ENCODE data around the gene VPS4A.

VPS4A gene

GRCh38 chr16:69368866-69369265 lies 57.7 kb downstream of the VPS4A start:
- no peak for DNase-seq

DNA sequence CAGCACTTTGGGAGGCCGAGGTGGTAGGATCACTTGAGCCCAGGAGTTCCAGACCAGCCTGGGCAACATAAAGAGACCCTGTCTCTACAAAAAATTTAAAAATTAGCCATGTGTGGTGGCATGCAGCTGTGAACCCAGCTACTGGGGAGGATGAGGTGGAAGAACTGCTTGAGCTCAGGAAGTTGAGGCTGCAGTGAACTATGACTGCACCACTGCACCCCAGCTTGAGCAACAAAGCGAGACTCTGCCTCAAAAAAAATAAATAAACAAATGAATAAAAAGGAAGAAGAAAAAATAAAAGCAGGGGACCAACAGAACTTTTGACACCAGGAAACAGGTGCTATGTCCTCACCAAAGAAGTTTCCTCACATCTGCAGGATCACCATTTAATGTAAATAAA lies 60.4 kb downstream of the VPS4A start:
- DNase-seq = no peak

DNA sequence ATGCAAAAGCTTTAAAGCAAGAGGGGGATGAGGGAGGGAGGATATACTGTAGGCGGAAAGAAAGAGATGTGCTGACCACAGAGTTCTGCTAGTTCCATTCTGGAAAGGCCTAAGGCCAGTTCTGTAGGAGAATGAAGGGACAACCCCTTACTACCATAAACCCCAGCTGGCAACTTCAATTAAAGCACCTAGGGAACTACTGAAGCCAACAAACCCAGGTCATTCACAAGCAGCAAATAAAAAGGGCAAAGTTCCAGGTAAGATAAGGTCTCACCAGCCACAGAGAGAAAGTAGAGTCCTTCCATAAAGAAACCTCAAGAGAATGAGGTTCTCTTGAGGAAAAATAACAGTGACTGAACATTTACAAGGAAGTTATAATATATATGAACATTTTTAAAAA lies 61.9 kb downstream of the VPS4A start:
- no peak for DNase-seq

All from CD4-positive, alpha-beta T cell treated with Interleukin-17A for 1 hour (primary cell).